HG02938 (cell line): ENCODE data around the gene CILP2.

ENCODE experiments used
- ATAC-seq: cut with Tn5 transposase; IDR thresholded peaks from one replicate; pipeline ENCODE4 v1.9.1; 2021; ENCODE audit warnings: mild to moderate bottlenecking, moderate library complexity; ENCODE audit not compliant: unreplicated experiment

CILP2 gene

DNA sequence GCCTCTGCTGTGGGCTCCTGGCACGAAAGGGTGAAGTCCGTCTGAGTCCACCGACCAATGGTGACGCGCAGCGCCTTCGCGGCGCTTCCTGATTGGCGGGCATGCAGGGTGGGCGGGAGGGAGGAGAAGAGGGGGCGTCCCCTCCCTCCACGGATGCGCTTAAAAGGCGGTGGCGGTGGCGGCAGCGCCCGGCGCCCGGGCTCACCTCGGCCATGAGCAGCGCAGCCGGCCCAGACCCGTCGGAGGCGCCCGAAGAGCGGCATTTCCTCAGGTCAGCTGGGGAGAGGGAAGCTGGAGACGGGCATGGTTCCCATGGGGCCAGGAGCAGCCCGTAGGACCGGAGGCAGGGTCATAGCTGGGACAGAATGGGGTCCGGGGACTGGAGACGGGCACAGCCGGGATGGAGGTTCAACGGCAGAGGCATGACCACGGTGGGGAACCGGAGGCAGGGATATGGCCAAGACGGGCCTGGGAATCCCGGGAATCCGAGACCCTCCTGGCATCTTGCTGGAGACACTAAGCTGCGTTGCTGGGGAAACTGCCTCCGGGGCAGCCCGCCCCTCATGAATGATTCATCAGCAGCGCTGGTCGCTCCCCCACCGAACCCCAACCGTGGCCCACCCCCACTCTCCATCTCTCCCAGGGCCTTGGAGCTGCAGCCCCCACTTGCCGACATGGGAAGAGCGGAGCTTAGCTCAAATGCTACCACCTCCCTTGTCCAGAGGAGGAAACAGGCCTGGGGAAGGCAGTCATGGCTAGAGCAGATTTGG is 9.2 kb upstream of the CILP2 start, which contains the start of gene YJEFN3:
YJEFN3 (plus strand) TSS at position 191 of the 770 bp plus-strand sequence; CDS start at position 213, 22 bp downstream.
- ATAC-seq: no peak

DNA sequence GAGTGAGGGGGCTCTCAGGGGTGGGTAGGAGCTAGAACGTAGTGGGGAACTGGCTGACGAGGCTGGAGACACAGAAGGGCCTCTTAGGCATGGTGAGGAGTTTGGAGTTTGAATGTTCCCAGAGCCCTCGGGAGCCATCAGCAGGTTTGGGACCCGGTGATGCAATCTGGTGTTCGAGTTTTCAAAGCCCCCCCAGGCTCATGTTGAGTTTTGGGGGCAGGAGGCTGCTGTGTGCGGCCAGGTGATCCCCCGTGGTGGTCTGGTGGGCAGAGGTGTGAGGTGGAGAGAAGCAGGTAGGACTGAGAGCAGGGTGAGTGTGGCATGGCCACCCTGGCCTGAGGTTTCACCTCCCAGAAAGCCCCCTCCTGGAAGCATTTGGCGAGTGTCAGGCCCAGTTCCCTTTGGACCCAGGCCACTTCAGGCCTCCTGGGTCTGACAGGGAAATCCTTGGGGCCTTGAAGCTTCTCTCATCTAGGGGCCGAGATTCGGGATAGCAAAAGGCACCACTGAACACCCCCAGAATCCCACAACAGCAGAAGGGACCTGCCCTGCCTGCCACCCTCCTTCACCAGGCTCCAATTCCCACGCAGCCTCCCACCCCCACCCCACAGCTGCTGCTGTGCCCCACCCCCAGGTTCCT is 8.2 kb upstream of the CILP2 start:
- ATAC-seq: no peak

DNA sequence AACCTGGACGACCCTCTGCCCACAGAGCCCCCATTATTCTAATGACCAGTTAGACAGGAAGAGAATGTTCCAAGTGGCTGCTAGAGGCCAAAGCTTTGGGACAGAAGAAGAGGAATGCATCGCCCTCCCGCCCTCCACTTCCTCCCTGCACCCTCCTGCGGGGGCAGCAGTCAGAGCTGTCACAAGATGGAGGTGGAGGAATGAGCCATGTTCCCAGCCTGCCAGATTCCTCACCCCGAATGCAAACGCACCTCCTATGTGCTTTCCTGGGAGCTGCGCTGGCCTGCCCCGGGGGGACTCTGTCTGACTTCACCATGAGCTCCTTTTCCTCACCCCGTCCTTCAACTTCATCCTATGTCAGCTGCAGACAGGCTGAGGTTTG is 7.7 kb upstream of the CILP2 start:
- no peak for ATAC-seq

DNA sequence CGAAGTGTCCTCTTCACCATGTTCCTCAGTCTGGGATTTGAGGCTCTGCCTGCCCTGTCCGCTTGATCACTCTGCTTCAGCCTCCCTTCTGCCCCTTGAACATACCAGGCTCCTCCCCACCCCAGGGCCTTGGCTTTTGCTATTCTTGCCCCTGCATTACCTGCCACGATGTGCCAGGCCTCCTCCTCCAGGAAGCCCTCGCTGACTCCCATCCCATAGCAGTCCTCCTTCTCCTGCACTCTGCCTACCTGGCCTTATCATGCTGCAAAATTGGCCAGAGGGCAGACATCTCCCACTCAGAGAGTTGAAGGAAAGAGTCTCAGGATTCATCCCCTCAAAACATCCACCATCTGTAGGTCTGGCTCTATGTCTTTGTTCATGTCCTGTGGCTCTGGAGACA is 7.2 kb upstream of the CILP2 start:
- ATAC-seq: no peak

DNA sequence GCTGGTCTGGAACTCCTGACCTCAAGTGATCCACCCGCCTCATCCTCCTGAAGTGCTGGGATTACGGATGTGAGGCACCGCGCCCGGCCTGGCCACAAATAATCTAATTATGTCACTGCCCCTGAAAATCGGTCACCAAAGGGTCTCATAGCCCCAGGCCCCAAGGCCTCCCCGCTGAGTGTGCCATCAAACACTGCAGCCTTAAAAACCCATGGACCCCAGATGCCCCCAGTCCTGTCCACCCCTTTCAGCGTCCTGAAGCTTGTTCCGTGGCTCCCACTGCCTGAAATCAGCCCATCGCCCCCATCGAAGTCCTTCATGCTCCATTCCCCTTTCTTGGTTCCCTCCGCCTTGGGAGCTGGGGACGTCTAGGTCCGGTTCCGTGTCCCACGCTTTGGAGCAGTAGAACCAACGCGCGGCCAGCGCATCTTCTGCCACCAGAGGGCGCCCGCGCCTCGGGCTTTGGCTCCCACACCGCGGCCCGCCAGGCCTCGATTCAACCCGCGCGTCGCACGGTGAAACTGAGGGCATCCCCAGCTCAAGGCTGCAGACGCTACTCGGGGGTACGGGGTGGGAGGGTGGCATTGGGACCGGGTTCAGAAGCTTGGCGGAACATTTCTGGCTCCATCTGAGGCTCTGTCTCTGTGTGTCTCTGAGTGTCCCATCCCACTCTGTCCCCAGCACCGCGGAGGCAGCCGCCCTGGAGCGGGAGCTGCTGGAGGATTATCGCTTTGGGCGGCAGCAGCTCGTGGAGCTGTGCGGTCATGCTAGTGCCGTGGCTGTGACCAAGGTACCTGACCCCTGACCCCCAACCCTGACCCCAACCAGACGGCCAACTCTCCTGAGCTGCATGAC is 5.9 kb upstream of the CILP2 start:
- no peak for ATAC-seq

DNA sequence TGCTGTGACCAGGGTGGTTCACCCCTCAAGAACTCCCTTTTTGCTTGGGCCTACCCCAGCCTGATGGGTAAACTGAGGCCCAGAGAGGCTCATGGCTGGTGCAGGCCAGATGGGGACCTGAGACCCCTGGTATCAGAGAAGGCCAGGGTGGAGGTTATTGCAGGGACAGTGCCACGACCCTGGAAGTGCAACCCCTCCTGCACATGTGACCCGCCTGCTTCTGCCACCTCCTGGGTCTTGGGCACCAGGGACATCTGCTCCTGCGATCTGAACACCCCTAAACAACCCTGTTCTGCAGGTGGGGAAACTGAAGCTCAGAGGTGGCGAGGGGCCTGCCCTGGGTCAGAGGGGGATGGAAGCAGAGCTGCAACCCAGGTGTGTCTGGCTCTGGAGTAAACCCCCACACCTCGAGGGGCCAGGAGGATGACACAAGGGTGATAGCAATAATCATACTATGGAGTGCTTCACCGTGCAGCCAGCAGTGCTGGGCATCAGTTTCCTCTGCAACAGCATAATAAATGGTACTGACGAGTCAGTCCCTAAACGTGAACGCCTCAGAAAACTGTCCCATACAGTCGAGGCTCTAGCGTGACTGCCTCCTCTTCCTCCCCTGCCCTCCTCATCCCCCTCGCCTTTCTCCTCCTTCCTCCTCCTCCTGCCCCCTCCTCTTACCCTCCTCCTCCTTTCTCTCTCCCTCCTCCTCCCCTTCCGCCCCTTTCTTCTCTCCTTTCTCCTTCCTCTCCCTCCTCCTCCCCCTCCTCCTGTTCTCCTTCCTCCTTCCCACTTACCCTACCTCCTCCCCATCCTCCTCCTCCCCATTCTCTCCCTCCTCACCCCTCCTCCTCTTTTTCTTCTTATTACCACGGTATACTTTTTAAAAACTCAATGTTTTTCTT is 5.0 kb upstream of the CILP2 start:
- no peak for ATAC-seq

DNA sequence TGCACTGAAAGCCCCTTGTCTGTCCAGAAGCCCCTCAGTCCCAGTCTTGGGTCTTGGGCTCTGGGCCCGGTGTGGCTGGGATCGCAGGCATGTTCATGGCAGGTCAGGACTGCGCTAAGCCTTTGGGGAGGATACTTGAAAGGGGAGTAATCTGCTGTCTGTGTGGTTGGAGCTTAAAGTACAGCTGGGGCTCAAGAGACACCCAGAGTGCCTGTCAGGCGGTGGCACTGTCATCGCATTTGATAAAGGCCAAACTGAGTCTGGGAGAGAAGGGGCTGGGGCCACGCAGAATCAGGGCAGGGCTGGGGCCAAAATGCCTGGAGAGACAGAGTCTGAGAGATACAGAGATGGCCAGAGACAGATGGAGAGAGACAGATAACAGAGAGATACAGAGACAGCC is 4.2 kb upstream of the CILP2 start:
- no peak for ATAC-seq

DNA sequence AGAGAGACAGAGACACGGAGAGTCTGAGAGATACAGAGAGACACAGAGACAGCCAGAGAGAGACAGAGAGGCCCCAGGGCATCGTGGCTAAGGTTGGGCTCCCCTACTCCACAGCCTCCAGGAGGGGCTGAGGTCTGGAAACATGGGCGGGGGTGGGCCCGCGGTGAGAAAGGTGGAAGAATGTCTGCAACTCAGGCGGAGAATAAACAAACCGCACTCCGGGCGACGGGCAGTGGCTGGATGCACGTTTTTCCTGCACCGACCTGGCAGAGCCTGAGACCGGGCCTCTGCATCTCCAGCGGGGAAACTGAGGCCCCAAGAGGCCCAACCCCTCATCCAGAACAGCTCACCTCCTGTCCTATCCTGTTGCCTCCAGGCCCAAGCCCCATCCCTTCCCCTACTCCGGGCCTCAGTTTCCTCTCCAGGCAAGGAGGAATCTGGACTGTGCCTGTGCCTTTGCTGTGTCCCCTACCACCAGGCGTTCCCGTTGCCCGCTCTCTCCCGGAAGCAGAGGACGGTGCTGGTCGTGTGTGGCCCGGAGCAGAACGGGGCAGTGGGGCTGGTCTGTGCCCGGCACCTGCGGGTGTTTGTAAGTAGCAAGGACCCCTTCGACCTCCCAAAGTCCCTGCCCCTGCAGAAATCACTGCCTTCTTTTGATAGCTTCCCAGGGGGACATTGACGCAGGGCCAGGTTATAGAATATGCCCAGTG is 3.4 kb upstream of the CILP2 start:
- no peak for ATAC-seq

DNA sequence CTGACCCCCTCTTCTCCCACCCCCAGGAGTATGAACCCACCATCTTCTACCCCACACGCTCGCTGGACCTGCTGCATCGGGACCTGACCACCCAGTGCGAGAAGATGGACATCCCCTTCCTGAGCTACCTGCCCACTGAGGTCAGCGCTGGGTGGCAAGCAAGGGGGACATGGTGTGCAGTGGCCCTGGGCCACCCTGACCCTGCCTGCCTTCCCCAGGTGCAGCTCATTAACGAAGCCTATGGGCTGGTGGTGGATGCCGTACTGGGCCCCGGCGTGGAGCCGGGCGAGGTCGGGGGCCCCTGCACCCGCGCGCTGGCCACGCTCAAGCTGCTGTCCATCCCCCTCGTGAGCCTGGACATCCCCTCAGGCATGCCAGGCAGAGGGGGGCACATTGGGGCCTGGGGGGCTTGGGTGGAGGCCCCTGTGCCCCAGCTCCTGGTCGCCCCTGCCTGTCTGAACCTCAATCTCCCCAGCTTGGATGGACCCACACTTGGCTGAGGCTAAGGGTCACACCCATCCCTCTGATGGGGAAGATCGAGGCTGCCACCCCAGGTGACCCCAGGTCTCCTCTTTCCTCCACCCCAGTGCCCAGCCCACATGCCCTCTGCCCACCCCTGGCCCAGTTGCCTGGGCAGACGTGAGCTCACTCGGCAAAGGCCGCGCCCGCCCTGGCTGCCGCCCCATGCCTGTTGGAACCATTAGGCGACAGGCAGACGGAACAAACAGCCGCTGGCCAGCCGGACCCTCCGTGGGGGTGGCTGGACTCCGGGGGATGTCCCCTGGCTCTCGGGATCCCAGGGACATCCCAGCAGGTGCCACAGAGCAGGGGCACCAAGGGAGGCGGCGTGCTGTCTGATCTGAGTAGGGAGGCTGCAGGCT is 2.5 kb upstream of the CILP2 start:
- ATAC-seq: no peak

DNA sequence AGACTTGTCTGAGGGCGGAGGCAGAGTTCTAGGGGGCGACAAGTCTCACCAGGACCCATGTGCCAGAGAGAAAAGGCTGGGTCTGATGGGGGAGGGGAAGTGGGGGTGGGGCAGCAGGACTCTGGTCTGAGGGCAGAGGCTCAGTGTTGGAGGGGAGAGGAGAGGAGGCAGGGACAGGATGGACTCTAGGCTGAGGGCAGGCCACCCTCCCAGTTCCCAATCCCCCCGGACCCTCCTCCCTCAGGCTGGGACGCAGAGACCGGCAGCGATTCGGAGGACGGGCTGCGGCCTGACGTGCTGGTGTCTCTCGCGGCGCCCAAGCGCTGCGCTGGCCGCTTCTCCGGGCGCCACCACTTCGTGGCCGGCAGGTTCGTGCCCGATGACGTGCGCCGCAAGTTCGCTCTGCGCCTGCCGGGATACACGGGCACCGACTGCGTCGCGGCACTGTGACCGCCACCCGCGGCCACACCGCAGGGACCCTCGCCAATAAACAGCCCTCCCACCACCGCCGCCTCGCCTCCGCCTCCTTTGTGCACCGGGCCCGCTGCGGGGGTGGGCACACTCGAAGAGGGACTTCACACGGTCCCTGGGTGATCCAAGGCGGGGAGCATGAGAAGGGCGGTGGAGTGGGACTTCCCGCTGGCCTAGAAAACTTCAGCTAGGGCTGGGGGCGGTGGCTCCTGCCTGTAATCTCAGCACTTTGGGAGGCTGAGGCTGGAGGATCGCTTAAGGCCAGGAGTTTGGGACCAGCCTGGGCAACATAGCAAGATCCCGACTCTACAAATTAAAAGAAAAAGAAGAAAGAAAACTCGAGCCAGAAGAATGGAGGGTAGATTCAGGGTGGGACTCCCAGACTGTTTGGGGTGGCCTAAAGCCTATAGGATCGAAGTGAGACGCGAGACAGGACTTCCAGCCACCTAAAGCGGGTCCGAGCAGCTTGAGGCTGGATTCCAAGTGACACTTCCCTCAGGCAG is 703 bp upstream of the CILP2 start:
- ATAC-seq: no peak

DNA sequence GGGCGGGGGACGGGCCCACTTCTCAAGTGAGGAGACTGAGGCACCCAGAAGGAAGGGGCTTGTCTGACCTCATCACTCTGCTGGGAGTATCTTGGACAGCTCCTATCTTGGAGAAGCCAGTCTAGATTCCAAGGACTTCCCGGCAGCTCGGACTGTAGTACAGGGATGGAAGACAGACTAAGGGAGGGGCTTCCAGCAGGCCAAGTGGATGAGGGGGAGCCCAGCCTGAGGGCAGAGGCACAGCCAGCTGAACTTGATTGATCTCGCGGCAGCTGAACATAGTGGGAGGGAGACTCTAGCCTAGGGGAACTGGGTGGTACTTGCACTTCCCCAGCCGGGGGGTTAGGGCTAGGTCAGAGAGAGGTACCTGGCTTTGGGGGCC is 711 bp downstream of the CILP2 start:
- ATAC-seq: no peak

DNA sequence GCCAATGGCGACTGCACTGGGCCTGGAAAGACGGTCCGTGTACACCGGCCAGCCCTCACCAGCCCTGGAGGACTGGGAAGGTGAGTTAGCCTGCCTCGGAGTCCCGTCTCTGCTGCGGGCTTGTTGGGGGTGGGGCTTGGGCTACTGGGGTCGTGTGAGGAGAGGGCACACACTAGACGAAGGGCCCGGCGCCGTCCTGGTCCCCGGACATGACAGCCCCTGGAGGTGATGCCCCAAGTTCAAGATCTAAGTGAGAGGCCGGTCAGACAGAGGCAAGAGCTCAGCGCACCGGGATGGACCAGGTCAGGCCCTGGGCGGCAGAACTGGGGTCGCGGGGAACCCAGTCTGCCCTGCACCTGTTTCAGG is 1.6 kb downstream of the CILP2 start:
- no peak for ATAC-seq

DNA sequence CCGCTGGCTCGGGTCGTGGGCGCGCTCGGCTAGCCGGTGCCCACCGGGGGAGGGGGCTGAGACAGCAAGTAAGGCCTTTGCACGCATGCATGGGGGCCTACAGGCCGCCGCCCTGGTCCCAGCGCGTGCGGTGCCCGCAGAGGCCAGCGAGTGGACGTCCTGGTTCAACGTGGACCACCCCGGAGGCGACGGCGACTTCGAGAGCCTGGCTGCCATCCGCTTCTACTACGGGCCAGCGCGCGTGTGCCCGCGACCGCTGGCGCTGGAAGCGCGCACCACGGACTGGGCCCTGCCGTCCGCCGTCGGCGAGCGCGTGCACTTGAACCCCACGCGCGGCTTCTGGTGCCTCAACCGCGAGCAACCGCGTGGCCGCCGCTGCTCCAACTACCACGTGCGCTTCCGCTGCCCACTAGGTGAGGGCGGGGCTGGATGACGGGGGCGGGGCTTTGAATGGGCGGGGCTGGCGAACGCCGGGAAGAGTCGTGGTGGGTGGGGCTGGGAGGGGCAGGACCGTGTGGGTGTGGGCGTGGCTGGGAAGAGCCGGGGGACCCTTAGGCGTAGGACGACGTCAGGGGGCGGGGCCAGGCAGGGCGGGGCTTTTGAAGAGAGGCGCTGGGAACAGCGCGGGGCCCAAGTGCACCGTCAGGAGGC is 2.1 kb downstream of the CILP2 start:
- no peak for ATAC-seq

DNA sequence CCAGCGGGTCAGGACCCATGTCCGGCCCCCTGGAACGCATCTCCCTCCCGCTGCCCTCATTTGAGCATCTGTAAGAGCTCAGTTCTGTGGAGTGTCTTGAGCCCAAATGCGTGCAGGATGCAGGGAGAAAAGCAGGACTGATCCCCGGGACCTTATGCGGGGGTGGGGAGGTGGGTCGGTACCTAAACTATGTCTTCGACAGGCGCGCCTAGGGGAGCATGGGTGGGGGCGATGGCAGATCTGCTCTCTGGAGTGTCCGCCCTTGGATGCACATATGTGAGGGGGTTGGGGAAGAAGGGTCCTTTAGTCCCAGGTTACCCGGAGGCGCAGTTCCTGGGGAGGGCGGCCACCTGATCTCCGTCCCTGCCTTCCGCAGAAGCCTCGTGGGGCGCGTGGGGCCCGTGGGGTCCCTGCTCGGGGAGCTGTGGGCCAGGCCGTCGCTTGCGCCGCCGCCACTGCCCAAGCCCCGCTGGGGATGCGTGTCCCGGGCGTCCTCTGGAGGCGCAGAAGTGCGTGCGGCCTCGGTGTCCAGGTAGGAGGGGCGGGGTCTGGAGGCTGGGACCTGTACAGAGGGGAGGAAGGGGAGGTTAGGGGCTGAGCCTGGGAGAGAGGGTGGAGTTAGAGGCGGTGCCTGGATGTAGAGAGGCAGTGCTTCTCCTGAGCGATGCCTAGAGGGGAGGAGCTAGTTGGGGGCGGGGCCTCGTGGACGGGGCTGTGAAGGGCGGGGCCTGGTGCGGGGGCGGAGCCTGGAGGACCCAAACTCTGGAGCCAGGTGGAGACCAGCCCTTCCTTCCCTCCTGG is 2.9 kb downstream of the CILP2 start:
- no peak for ATAC-seq

DNA sequence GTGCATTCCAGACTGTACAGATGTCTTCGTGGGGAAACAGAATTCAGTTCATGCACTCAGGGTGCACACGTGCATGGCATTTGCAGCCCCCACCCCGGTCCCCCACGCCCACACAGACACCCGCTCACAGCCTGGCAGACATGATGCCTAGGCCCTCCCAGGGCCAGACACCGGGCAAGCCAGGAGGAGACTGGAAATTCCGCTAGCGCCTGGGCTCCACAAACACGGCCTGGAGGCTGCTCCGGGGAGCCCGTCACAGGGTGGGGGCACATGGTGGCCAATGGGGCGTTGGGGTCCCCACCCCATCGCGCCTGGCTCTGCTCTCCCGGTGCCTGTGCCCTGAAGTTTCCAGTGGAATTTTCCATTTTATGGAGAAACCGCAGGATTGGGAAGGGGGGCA is 3.6 kb downstream of the CILP2 start:
- no peak for ATAC-seq

DNA sequence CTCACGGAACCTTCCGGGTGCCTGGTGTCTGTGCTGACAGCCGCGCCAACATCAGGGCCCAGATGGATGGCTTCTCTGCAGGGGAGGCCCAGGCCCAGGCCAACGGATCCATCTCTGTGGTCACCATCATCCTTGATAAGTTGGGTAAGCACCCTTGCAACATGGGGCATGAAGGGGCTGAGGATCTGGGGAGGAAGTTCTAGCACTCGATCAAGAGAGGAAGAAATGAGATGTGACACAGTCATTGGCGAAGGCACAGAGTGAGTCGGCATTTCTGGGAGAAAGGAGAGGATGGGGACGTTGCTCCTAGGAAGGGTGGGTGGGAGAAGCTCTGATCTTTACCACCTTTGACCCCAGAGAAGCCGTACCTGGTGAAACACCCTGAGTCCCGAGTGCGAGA is 4.4 kb downstream of the CILP2 start:
- no peak for ATAC-seq

DNA sequence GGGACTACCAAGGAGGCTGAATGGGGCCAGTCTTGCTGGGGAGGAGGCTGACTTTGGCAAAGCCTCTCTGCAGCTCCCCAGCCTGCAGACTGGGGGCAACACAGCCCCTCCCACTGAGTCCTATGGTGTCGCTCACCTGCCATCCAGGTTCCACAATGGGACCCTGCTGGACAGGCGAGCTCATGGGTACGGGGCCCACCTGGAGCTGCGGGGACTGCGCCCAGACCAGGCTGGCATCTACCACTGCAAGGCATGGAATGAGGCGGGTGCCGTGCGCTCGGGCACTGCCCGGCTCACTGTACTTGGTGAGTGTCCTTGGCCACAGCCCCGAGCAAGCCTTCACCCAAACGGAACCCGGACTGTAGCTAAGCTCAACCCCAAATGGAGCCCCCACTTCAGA is 5.0 kb downstream of the CILP2 start:
- ATAC-seq: no peak
